HEK293 (cell line): Measurements from ENCODE around the gene METRNL.

Source experiments
- CTCF ChIA-PET: fragments of 350-600 bp; formaldehyde crosslinking; extraction: SDS; loops from one replicate; lab custom pipeline; 2021; ENCODE audit warnings: antibody characterized with exemption; lab: Yijun Ruan, JAX
- POLR2A ChIA-PET: fragments of 300-600 bp; formaldehyde crosslinking; extraction: SDS; loops from one replicate; lab custom pipeline; 2020; ENCODE audit warnings: antibody characterized with exemption, inconsistent platforms; lab: Yijun Ruan, JAX
- H3K27ac ChIP-seq: fragments of 200-500 bp; sonication (Bioruptor generic); 2 replicates; pipeline ENCODE4 v1.5.1; 2014; ENCODE audit warnings: low read depth, low read length, control low read depth, inconsistent platforms; ENCODE audit errors: extremely low read depth
- H3K36me3 ChIP-seq, 2 experiments: fragments of 200-500 bp in 1 of 2; sonication (Bioruptor generic) in 1 of 2; 1 replicate in 1 of 2; 2 replicates in 1 of 2; pipeline ENCODE4 v1.5.1; 2014 to 2017; ENCODE audit warnings: inconsistent platforms in 2 of 2, low read length in 2 of 2; ENCODE audit not compliant: control insufficient read depth in 2 of 2, insufficient read depth in 1 of 2
- H3K4me1 ChIP-seq: fragments of 200-500 bp; sonication (Bioruptor generic); 2 replicates; pipeline ENCODE4 v1.5.1; 2014; ENCODE audit warnings: mild to moderate bottlenecking, low read length, inconsistent platforms; ENCODE audit not compliant: control insufficient read depth, insufficient read depth
- H3K4me3 ChIP-seq: 2 replicates; pipeline ENCODE4 v1.5.1; 2011; ENCODE audit warnings: low read depth, mild to moderate bottlenecking, control low read depth, low read length, moderate library complexity
- H3K9me3 ChIP-seq: fragments of 200-500 bp; sonication (Bioruptor generic); 2 replicates; pipeline ENCODE4 v1.5.1; 2014; ENCODE audit warnings: low read depth, low read length, inconsistent platforms; ENCODE audit not compliant: control insufficient read depth, insufficient read depth
- CTCF ChIP-seq: fragments of 450-650 bp; formaldehyde crosslinking; IDR thresholded peaks from 2 replicates; pipeline ENCODE4 v1.5.1; 2016; ENCODE audit warnings: missing biosample characterization, missing genetic modification characterization
- GLI2 ChIP-seq: fragments of 450-650 bp; formaldehyde crosslinking; IDR thresholded peaks from 2 replicates; pipeline ENCODE4; 2017; ENCODE audit warnings: missing biosample characterization, missing genetic modification characterization, low read depth, borderline replicate concordance
- GLIS1 ChIP-seq: fragments of 450-650 bp; formaldehyde crosslinking; IDR thresholded peaks from 2 replicates; pipeline ENCODE4 v1.5.1; 2016; ENCODE audit warnings: missing biosample characterization, missing genetic modification characterization
- KLF16 ChIP-seq: fragments of 450-650 bp; formaldehyde crosslinking; IDR thresholded peaks from 2 replicates; pipeline ENCODE4 v1.5.1; 2017; ENCODE audit warnings: missing biosample characterization, missing genetic modification characterization
- KLF8 ChIP-seq: fragments of 450-650 bp; formaldehyde crosslinking; IDR thresholded peaks from 2 replicates; pipeline ENCODE4 v1.5.1; 2016; ENCODE audit warnings: missing biosample characterization, missing genetic modification characterization
- SP2 ChIP-seq: fragments of 450-650 bp; formaldehyde crosslinking; IDR thresholded peaks from 2 replicates; pipeline ENCODE4 v1.5.1; 2016; ENCODE audit warnings: missing biosample characterization, missing genetic modification characterization
- ZBTB48 ChIP-seq: fragments of 450-650 bp; formaldehyde crosslinking; IDR thresholded peaks from 2 replicates; pipeline ENCODE4 v1.5.1; 2016; ENCODE audit warnings: missing biosample characterization, missing genetic modification characterization
- ZFP37 ChIP-seq: fragments of 450-650 bp; formaldehyde crosslinking; IDR thresholded peaks from 2 replicates; pipeline ENCODE4 v1.5.1; 2016; ENCODE audit warnings: missing biosample characterization, missing genetic modification characterization
- ZNF10 ChIP-seq: fragments of 450-650 bp; formaldehyde crosslinking; IDR thresholded peaks from 2 replicates; pipeline ENCODE4 v1.5.1; 2017; ENCODE audit warnings: missing biosample characterization, missing genetic modification characterization
- ZNF146 ChIP-seq: fragments of 450-650 bp; formaldehyde crosslinking; IDR thresholded peaks from 2 replicates; pipeline ENCODE4 v1.5.1; 2016; ENCODE audit warnings: missing biosample characterization, missing genetic modification characterization
- ZNF169 ChIP-seq: fragments of 450-650 bp; formaldehyde crosslinking; IDR thresholded peaks from 2 replicates; pipeline ENCODE4 v1.5.1; 2016; ENCODE audit warnings: missing biosample characterization, missing genetic modification characterization
- ZNF26 ChIP-seq: fragments of 450-650 bp; formaldehyde crosslinking; IDR thresholded peaks from 2 replicates; pipeline ENCODE4 v1.5.1; 2016; ENCODE audit warnings: missing biosample characterization, missing genetic modification characterization
- ZNF266 ChIP-seq: fragments of 450-650 bp; formaldehyde crosslinking; IDR thresholded peaks from 2 replicates; pipeline ENCODE4 v1.5.1; 2016; ENCODE audit warnings: missing biosample characterization, missing genetic modification characterization, low read depth
- ZNF280D ChIP-seq: fragments of 450-650 bp; formaldehyde crosslinking; IDR thresholded peaks from 2 replicates; pipeline ENCODE4 v1.5.1; 2016; ENCODE audit warnings: missing biosample characterization, missing genetic modification characterization
- ZNF311 ChIP-seq: fragments of 450-650 bp; formaldehyde crosslinking; IDR thresholded peaks from 2 replicates; pipeline ENCODE4 v1.5.1; 2017; ENCODE audit warnings: missing biosample characterization, missing genetic modification characterization, borderline replicate concordance
- ZNF341 ChIP-seq: fragments of 450-650 bp; formaldehyde crosslinking; IDR thresholded peaks from 2 replicates; pipeline ENCODE4; 2016; ENCODE audit warnings: low read depth, missing biosample characterization, missing genetic modification characterization
- ZNF513 ChIP-seq: fragments of 450-650 bp; IDR thresholded peaks from 2 replicates; pipeline ENCODE4 v1.5.1; 2018; ENCODE audit warnings: missing biosample characterization, missing genetic modification characterization
- ZNF544 ChIP-seq: fragments of 450-650 bp; formaldehyde crosslinking; IDR thresholded peaks from 2 replicates; pipeline ENCODE4 v1.5.0; 2017; ENCODE audit warnings: missing biosample characterization, missing genetic modification characterization
- ZNF555 ChIP-seq: fragments of 450-650 bp; formaldehyde crosslinking; conservative IDR thresholded peaks from 2 replicates; pipeline ENCODE4 v1.5.1; 2017; ENCODE audit warnings: missing biosample characterization, mild to moderate bottlenecking, missing genetic modification characterization, inconsistent platforms
- ZNF600 ChIP-seq: fragments of 450-650 bp; formaldehyde crosslinking; IDR thresholded peaks from 2 replicates; pipeline ENCODE4 v1.5.1; 2016; ENCODE audit warnings: missing biosample characterization, missing genetic modification characterization
- ZNF639 ChIP-seq: fragments of 450-650 bp; formaldehyde crosslinking; IDR thresholded peaks from 2 replicates; pipeline ENCODE4 v1.5.1; 2016; ENCODE audit warnings: missing biosample characterization, missing genetic modification characterization
- ZNF654 ChIP-seq: fragments of 450-650 bp; formaldehyde crosslinking; IDR thresholded peaks from 2 replicates; pipeline ENCODE4 v1.5.1; 2016; ENCODE audit warnings: low read depth, missing biosample characterization, missing genetic modification characterization
- ZNF785 ChIP-seq: fragments of 450-650 bp; formaldehyde crosslinking; IDR thresholded peaks from 2 replicates; pipeline ENCODE4 v1.5.1; 2016; ENCODE audit warnings: missing biosample characterization, missing genetic modification characterization
- ZNF792 ChIP-seq: fragments of 450-650 bp; formaldehyde crosslinking; IDR thresholded peaks from 2 replicates; pipeline ENCODE4 v1.5.1; 2016; ENCODE audit warnings: missing biosample characterization, missing genetic modification characterization

METRNL gene

GRCh38 chr17:83076938-83077337 lies 2.5 kb upstream of the METRNL start:
- TF ChIP-seq ZNF10 (tag by site-specific recombination) (no peak), ZNF785 (tag by site-specific recombination) (no peak), ZNF169 (no peak), ZNF654 (tag by site-specific recombination) (0 out of 2 replicates have a peak, but pooled peaks have one; percentile 4), ZNF639 (tag by site-specific recombination) (no peak), SP2 (tag by site-specific recombination) (no peak), ZFP37 (tag by site-specific recombination) (no peak), KLF16 (tag by site-specific recombination) (no peak), ZNF26 (tag by site-specific recombination) (no peak), ZNF146 (no peak), ZNF544 (tag by site-specific recombination) (no peak), ZNF266 (tag by site-specific recombination) (no peak), GLI2 (tag by site-specific recombination) (no peak), ZNF311 (tag by site-specific recombination) (no peak), KLF8 (no peak), ZNF600 (tag by site-specific recombination) (peak; percentile 2), ZNF341 (tag by site-specific recombination) (no peak), CTCF (tag by site-specific recombination) (0 out of 2 replicates have a peak, but pooled peaks have one; percentile 29)
- POLR2A ChIA-PET: no interaction called here
- H3K27ac ChIP-seq: no peak overlapping the region
- H3K4me3 ChIP-seq: no peak overlapping the region
- H3K9me3 ChIP-seq: no peaks in the 10 kb centered on the region
- no peaks in the 10 kb centered on the region for H3K36me3 ChIP-seq
- no peaks in the 10 kb centered on the region; the same call in 1 of the 2 replicates for H3K4me1 ChIP-seq
- CTCF ChIA-PET: interaction anchor here (0.5 to 1.2 kb wide), 3 partner anchors 19 to 1054 kb away, joined by 3 read pairs; partner anchors contain the start of gene LRRC45

GRCh38 chr17:83077411-83077810 lies 2.0 kb upstream of the METRNL start:
- ChIA-PET CTCF (interaction anchor here (0.6 to 1.2 kb wide), 2 partner anchors 19 to 22 kb away, joined by 3 read pairs; no protein-coding TSS in a partner anchor), POLR2A (interaction anchor here (1.0 kb wide), 2 partner anchors 10 to 16 kb away, joined by 3 read pairs; no protein-coding TSS in a partner anchor)
- H3K4me3 ChIP-seq: no peak overlapping the region
- no peak overlapping the region for H3K27ac ChIP-seq
- no peaks in the 10 kb centered on the region; the same call in 1 of the 2 replicates for H3K4me1 ChIP-seq
- no peaks in the 10 kb centered on the region for H3K9me3 ChIP-seq
- TF ChIP-seq ZNF792 (tag by site-specific recombination): no peak
- TF ChIP-seq ZNF280D (tag by site-specific recombination): no peak
- no peak for TF ChIP-seq ZNF555 (tag by site-specific recombination)
- TF ChIP-seq ZNF513 (tag by site-specific recombination): no peak
- no peak for TF ChIP-seq GLIS1 (tag by site-specific recombination)
- no peak for TF ChIP-seq ZBTB48
- no peaks in the 10 kb centered on the region for H3K36me3 ChIP-seq
